T-cell (primary cell): Measurements from ENCODE around the gene SMPD3. TPM values are rescaled to one million over a fixed set of nuclear protein-coding genes. Genes with fewer than 3 reads are reported as not detected.

Source experiments
- ATAC-seq, 4 experiments: fragments of 200-7000 bp in 3 of 4; fragments of 150-1000 bp in 1 of 4; cut with Tn5 transposase; replicated peaks in 1 of 4; 1 replicate in 3 of 4; 2 replicates in 1 of 4; pipeline ENCODE4 v1.10.0; 2021; ENCODE audit warnings: moderate library complexity in 3 of 4, mild to moderate bottlenecking in 2 of 4, moderate number of reproducible peaks in 1 of 4
- CTCF ChIA-PET, 2 donors: fragments of 300-600 bp; sonication (Branson Sonifier 250); formaldehyde crosslinking; loops; one replicate each; lab custom pipeline; 2022; ENCODE audit warnings: antibody characterized with exemption in 2 of 2; lab: Charles Lee
- POLR2A ChIA-PET, 2 donors: fragments of 300-600 bp; sonication (Branson Sonifier 250); formaldehyde crosslinking; loops; one replicate each; lab custom pipeline; 2022; ENCODE audit warnings: antibody characterized with exemption in 2 of 2; lab: Charles Lee
- DNase-seq, 35 experiments: peaks; one replicate each; pipeline versions ENCODE4 v3.0.0 to v3.0.0-alpha.2; 2013 to 2023
- H3K27ac ChIP-seq: one replicate; pipeline ENCODE4 v1.5.1; 2013; ENCODE audit warnings: low read length
- H3K27me3 ChIP-seq, 2 experiments: replicated peaks in 1 of 2; 1 replicate in 1 of 2; 2 replicates in 1 of 2; pipeline versions ENCODE4 v1.6.1 to v1.7.0; 2013; ENCODE audit warnings: low read length in 1 of 2, mixed read lengths in 1 of 2; ENCODE audit not compliant: control insufficient read depth in 2 of 2, insufficient read depth in 2 of 2; ENCODE audit errors: extremely low read depth in 1 of 2
- H3K36me3 ChIP-seq, 2 donors: 1 replicate in 1 of 2; 2 replicates in 1 of 2; pipeline versions ENCODE4 v1.6.1 to v1.7.0; 2013; ENCODE audit warnings: low read length in 1 of 2; ENCODE audit not compliant: control insufficient read depth in 2 of 2, insufficient read depth in 1 of 2; ENCODE audit errors: extremely low read depth in 1 of 2
- H3K4me1 ChIP-seq, 2 experiments: 1 replicate in 1 of 2; 2 replicates in 1 of 2; pipeline versions ENCODE4 v1.6.1 to v1.7.0; 2013; ENCODE audit warnings: low read length in 2 of 2, mixed read lengths in 1 of 2; ENCODE audit not compliant: insufficient read depth in 2 of 2, control insufficient read depth in 1 of 2; ENCODE audit errors: extremely low read depth in 1 of 2
- H3K4me3 ChIP-seq, 2 donors: 1 replicate in 1 of 2; 2 replicates in 1 of 2; pipeline versions ENCODE4 v1.5.1 to v1.7.0; 2013; ENCODE audit warnings: mild to moderate bottlenecking in 2 of 2, low read length in 1 of 2, moderate library complexity in 1 of 2; ENCODE audit not compliant: control insufficient read depth in 1 of 2; ENCODE audit errors: extremely low read depth in 1 of 2
- H3K9me3 ChIP-seq: 2 replicates; pipeline ENCODE4 v1.7.0; 2013
- H3K27ac Mint-ChIP-seq, 2 donors: one replicate each; pipeline ENCODE4 v1.8.0; 2020 to 2021; ENCODE audit warnings: mild to moderate bottlenecking in 2 of 2, mixed read lengths in 2 of 2
- H3K27me3 Mint-ChIP-seq, 2 donors: one replicate each; pipeline ENCODE4 v1.8.0; 2021 to 2022; ENCODE audit warnings: mixed read lengths in 2 of 2
- H3K36me3 Mint-ChIP-seq: one replicate; pipeline ENCODE4 v1.8.0; 2021; ENCODE audit warnings: mixed read lengths
- H3K4me1 Mint-ChIP-seq, 3 donors: one replicate each; pipeline ENCODE4 v1.8.0; 2020 to 2022; ENCODE audit warnings: mixed read lengths in 3 of 3, mild to moderate bottlenecking in 1 of 3
- H3K4me3 Mint-ChIP-seq, 3 donors: one replicate each; pipeline ENCODE4 v1.8.0; 2020 to 2022; ENCODE audit warnings: mild to moderate bottlenecking in 3 of 3, mixed read lengths in 3 of 3, moderate library complexity in 3 of 3
- H3K9me3 Mint-ChIP-seq, 3 donors: one replicate each; pipeline ENCODE4 v1.8.0; 2020 to 2022; ENCODE audit warnings: mixed read lengths in 3 of 3
- WGBS: methylation state at CpG from one replicate; pipeline ENCODE4 v1.1.5; 2013; ENCODE audit warnings: missing lambda C conversion rate; ENCODE audit not compliant: insufficient coverage; 5-methylcytosine and 5-hydroxymethylcytosine counted together
- total RNA-seq, 35 experiments: library from RNA in 6 of 35; stranded (reverse) in 6 of 35; fragments of 120-200 nt in 1 of 35; gene quantifications; one replicate each; pipeline versions ENCODE4 v1.2.1 to v1.2.4 and lab custom pipeline; 2013 to 2026

SMPD3 gene
- total RNA-seq, 5 donors from 2014 or later (not counting 1 experiment from before 2014, with no cell fraction given) = 0.93 to 2.3 (median 1.7) TPM

GRCh38 chr16:68363658-68364521 is 84.4 kb downstream of the SMPD3 start:
- H3K4me3 Mint-ChIP-seq = no peak overlapping the region
- peaks cover 4% of the 10 kb centered on the region for H3K36me3 Mint-ChIP-seq
- peaks cover 0 to 41% of the 10 kb centered on the region in 2 experiments for H3K27me3 ChIP-seq
- DNase-seq (no peak), ATAC-seq (no peak)
- peaks cover 5 to 25% of the 10 kb centered on the region in 2 experiments for H3K4me1 ChIP-seq
- peaks cover 22 to 40% (median 22%) of the 10 kb centered on the region in 3 donors for H3K4me1 Mint-ChIP-seq
- H3K9me3 ChIP-seq = no peaks in the 10 kb centered on the region
- H3K9me3 Mint-ChIP-seq = no peaks in the 10 kb centered on the region
- ChIA-PET CTCF (no interaction called here), POLR2A (no interaction called here)
- 87% methylated on average over 12 of the region's 22 CpGs for WGBS
- no peak overlapping the region for H3K27ac Mint-ChIP-seq
- H3K27me3 Mint-ChIP-seq = peaks cover 2 to 4% of the 10 kb centered on the region in 2 donors
- H3K4me3 ChIP-seq = no peak overlapping the region
- no peak overlapping the region for H3K27ac ChIP-seq
- H3K36me3 ChIP-seq = peaks cover 5 to 8% of the 10 kb centered on the region in 2 donors

DNA sequence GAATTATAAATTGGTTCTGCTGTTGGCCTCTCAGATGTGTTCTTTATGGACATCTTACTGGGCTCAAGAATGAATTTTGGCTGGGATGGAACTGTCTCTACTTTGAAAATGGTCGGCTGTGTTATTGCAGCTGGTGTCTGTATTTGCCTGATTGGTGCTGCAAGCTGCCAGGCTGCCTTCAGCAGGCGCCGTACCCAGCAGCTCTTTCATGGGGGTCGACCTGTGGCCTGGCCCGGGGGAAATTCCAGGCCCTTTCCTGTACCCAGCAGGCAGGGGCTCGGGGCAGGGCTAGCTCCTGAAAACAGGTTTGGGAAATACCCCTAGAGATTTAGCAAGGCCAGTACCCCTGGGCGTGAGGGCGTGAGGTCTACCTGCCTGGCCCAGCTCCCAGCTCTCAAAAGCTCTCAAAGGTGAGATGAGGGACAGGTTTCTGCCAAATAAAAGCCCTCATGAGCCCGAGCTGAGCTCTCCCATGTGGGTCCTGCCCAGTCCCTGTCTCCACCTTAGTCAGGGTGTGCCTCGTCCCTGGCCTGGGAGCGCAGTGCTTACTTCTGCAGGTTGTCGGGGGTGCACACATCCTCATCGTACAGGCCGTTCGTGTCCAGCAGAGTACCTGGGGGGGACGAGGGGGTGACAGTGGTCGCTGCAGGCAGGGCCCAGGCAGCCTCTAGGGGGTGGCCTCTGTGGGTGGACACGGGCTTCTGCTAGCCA is 85.2 kb downstream of the SMPD3 start:
- ChIA-PET POLR2A (no interaction called here), CTCF (no interaction called here)
- Histone ChIP-seq H3K4me1 (peaks cover 0 to 22% of the 10 kb centered on the region in 2 experiments), H3K27ac (no peak overlapping the region), H3K9me3 (no peaks in the 10 kb centered on the region), H3K4me3 (no peak overlapping the region), H3K36me3 (peaks cover 8 to 14% of the 10 kb centered on the region in 2 donors), H3K27me3 (peaks cover 0 to 36% of the 10 kb centered on the region in 2 experiments)
- 84% methylated on average over 14 of the region's 18 CpGs for WGBS
- ATAC-seq (no peak), DNase-seq (no peak)
- no peak overlapping the region for H3K27ac Mint-ChIP-seq
- peaks cover 17 to 34% (median 19%) of the 10 kb centered on the region in 3 donors for H3K4me1 Mint-ChIP-seq
- no peak overlapping the region for H3K4me3 Mint-ChIP-seq
- H3K27me3 Mint-ChIP-seq = peaks cover 2 to 4% of the 10 kb centered on the region in 2 donors
- H3K36me3 Mint-ChIP-seq = peaks cover 4% of the 10 kb centered on the region
- H3K9me3 Mint-ChIP-seq = no peaks in the 10 kb centered on the region

GRCh38 chr16:68362262-68362913 is 85.9 kb downstream of the SMPD3 start:
- no peaks in the 10 kb centered on the region for H3K9me3 ChIP-seq
- no peak for DNase-seq
- H3K4me1 Mint-ChIP-seq = peaks cover 16 to 34% (median 19%) of the 10 kb centered on the region in 3 donors
- no peak overlapping the region for H3K27ac Mint-ChIP-seq
- peaks cover 0 to 4% of the 10 kb centered on the region in 2 donors for H3K27me3 Mint-ChIP-seq
- H3K36me3 Mint-ChIP-seq = peaks cover 4% of the 10 kb centered on the region
- peaks cover 0 to 33% of the 10 kb centered on the region in 2 experiments for H3K27me3 ChIP-seq
- no peak for ATAC-seq
- no peak overlapping the region for H3K4me3 ChIP-seq
- no peak overlapping the region for H3K4me3 Mint-ChIP-seq
- peaks cover 3 to 22% of the 10 kb centered on the region in 2 experiments for H3K4me1 ChIP-seq
- no peak overlapping the region for H3K27ac ChIP-seq
- peaks cover 14 to 21% of the 10 kb centered on the region in 2 donors for H3K36me3 ChIP-seq
- ChIA-PET POLR2A (no interaction called here), CTCF (interaction anchor here in 1 of 2 donors (0.5 kb wide), 1 partner anchor 292 kb away, joined by 3 read pairs; no protein-coding TSS in a partner anchor)
- H3K9me3 Mint-ChIP-seq = no peaks in the 10 kb centered on the region
- 80% methylated on average over 1 of the region's 8 CpGs for WGBS

GRCh38 chr16:68361485-68361884 is 86.8 kb downstream of the SMPD3 start:
- H3K27ac Mint-ChIP-seq = no peak overlapping the region
- DNase-seq (no peak), ATAC-seq (no peak)
- Histone ChIP-seq H3K4me3 (no peak overlapping the region), H3K4me1 (peaks cover 12 to 25% of the 10 kb centered on the region in 2 experiments), H3K36me3 (peaks cover 14 to 24% of the 10 kb centered on the region in 2 donors), H3K27ac (no peak overlapping the region), H3K9me3 (no peaks in the 10 kb centered on the region), H3K27me3 (peaks cover 0 to 28% of the 10 kb centered on the region in 2 experiments)
- H3K9me3 Mint-ChIP-seq = no peaks in the 10 kb centered on the region
- 98% methylated on average over 12 of the region's 16 CpGs for WGBS
- H3K4me1 Mint-ChIP-seq = peaks cover 21 to 38% (median 26%) of the 10 kb centered on the region in 3 donors
- H3K36me3 Mint-ChIP-seq = peaks cover 4% of the 10 kb centered on the region
- POLR2A ChIA-PET = no interaction called here
- CTCF ChIA-PET = no interaction called here
- H3K4me3 Mint-ChIP-seq = no peak overlapping the region
- H3K27me3 Mint-ChIP-seq = peaks cover 0 to 4% of the 10 kb centered on the region in 2 donors

DNA sequence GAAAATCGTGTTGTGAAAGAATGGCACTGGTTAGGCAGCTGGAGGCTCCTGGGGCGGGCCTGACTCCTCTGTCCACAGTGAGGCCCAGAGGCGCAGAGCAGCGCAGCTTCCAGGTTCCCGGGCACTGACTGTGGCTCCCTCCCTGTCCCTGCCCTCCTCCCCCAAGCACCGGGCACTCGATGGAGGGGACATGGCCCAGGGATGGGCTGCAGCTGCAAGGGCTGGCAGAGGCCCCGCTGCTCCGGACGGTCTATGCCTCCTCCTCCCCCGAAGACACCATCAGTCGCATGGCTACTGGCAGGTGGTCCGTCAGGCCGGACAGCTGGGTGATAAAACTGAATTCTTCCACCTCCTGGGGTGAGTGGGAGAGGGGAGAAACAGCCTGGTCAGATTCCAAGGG is 87.4 kb downstream of the SMPD3 start:
- H3K4me3 Mint-ChIP-seq = no peak overlapping the region
- POLR2A ChIA-PET = no interaction called here

DNA sequence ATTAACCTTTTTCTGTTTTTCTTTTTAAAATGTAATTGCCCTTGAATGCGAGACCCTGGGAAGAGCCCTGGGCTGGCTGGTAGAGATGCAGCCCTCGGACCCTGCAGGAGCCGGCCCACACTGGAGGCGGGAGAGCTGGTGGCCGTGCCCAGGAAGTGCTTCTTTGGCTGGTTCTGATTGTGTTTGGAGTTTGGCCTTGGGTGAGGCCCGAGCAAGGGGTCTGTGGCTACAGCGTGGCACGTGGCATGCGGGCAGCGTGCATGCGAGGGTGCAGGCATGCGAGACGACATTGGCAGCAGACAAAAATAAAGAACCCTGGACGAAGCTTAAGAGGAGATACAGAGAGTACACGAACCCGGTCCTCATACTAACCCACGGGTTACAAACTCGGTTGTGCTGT is 87.8 kb downstream of the SMPD3 start:
- H3K27me3 ChIP-seq = peaks cover 0 to 20% of the 10 kb centered on the region in 2 experiments
- no peak for DNase-seq
- Mint-ChIP-seq H3K4me1 (peaks cover 28 to 41% (median 30%) of the 10 kb centered on the region in 3 donors), H3K4me3 (no peak overlapping the region), H3K36me3 (peaks cover 5% of the 10 kb centered on the region), H3K27ac (peak overlapping the region in 1 of 2 donors; percentile 28), H3K9me3 (no peaks in the 10 kb centered on the region), H3K27me3 (no peaks in the 10 kb centered on the region)
- H3K36me3 ChIP-seq = peaks cover 18 to 28% of the 10 kb centered on the region in 2 donors
- no peak overlapping the region for H3K27ac ChIP-seq
- ChIA-PET CTCF (no interaction called here), POLR2A (no interaction called here)
- no peaks in the 10 kb centered on the region for H3K9me3 ChIP-seq
- no peak for ATAC-seq
- 91% methylated on average over 16 of the region's 18 CpGs for WGBS
- H3K4me3 ChIP-seq = no peak overlapping the region
- peaks cover 17 to 31% of the 10 kb centered on the region in 2 experiments for H3K4me1 ChIP-seq

More for the DNA sequence above, 87.4 kb downstream of the SMPD3 start:
- no peak overlapping the region for H3K27ac Mint-ChIP-seq
- no peak for ATAC-seq
- CTCF ChIA-PET = no interaction called here
- Histone ChIP-seq H3K36me3 (peaks cover 15 to 24% of the 10 kb centered on the region in 2 donors), H3K9me3 (no peaks in the 10 kb centered on the region), H3K4me3 (no peak overlapping the region), H3K27me3 (peaks cover 0 to 24% of the 10 kb centered on the region in 2 experiments), H3K27ac (no peak overlapping the region), H3K4me1 (peaks cover 13 to 30% of the 10 kb centered on the region in 2 experiments)
- H3K4me1 Mint-ChIP-seq = peaks cover 24 to 40% (median 26%) of the 10 kb centered on the region in 3 donors
- H3K9me3 Mint-ChIP-seq = no peaks in the 10 kb centered on the region
- H3K27me3 Mint-ChIP-seq = no peaks in the 10 kb centered on the region
- no peak for DNase-seq
- peaks cover 4% of the 10 kb centered on the region for H3K36me3 Mint-ChIP-seq
- 87% methylated on average over 9 of the region's 14 CpGs for WGBS
